T-helper 1 cell treated with Interleukin-12 subunit alpha and Interleukin-12 subunit beta and Interleukin-4 antibody, amounts not matched to agents 30 μg/mL and 1 μg/mL, for 36 hours (primary cell): ENCODE data around the gene GATB.
A peak's percentile ranks its signal among the peaks of the same experiment; 100 is the strongest.

Source experiments
- H3K27ac Mint-ChIP-seq: one replicate; pipeline ENCODE4 v1.8.0; 2021; ENCODE audit warnings: mild to moderate bottlenecking, mixed read lengths
- H3K27me3 Mint-ChIP-seq: one replicate; pipeline ENCODE4 v1.8.0; 2021; ENCODE audit warnings: low read depth, mixed read lengths
- H3K36me3 Mint-ChIP-seq: one replicate; pipeline ENCODE4 v1.8.0; 2021; ENCODE audit warnings: low read depth, mixed read lengths
- H3K4me1 Mint-ChIP-seq: one replicate; pipeline ENCODE4 v1.8.0; 2021; ENCODE audit warnings: low read depth, mixed read lengths
- H3K4me3 Mint-ChIP-seq: one replicate; pipeline ENCODE4 v1.8.0; 2021; ENCODE audit warnings: mild to moderate bottlenecking, moderate library complexity, mixed read lengths
- H3K9me3 Mint-ChIP-seq: one replicate; pipeline ENCODE4 v1.8.0; 2021; ENCODE audit warnings: mixed read lengths

The GATB gene

GRCh38 chr4:151673908-151674520 is 86.8 kb downstream of the GATB start:
- no peaks in the 10 kb centered on the region for H3K36me3 Mint-ChIP-seq
- no peaks in the 10 kb centered on the region for H3K9me3 Mint-ChIP-seq
- no peaks in the 10 kb centered on the region for H3K4me1 Mint-ChIP-seq
- H3K4me3 Mint-ChIP-seq = no peak overlapping the region
- H3K27ac Mint-ChIP-seq = no peak overlapping the region
- no peaks in the 10 kb centered on the region for H3K27me3 Mint-ChIP-seq

DNA sequence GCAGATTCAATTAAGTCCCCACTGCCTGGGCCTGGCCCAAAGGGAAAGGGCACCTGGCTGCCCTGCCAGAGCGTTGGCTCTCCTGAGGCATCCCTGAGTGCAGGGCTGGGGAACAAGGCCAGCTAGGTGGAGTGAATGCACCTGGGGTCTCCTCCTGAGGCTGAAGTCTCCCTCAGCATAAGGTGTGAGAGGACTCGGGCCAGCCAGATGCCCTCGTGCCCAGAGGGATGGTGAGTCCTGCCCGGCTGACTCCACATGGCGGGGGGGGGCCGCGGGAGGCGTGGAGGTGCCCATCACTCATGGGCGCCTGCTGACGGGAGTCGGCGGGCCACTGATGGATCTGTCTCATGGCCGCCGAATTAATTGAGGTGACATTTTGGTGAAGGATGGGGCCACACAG is 87.8 kb downstream of the GATB start:
- Mint-ChIP-seq H3K4me3 (no peak overlapping the region), H3K27ac (no peak overlapping the region)

DNA sequence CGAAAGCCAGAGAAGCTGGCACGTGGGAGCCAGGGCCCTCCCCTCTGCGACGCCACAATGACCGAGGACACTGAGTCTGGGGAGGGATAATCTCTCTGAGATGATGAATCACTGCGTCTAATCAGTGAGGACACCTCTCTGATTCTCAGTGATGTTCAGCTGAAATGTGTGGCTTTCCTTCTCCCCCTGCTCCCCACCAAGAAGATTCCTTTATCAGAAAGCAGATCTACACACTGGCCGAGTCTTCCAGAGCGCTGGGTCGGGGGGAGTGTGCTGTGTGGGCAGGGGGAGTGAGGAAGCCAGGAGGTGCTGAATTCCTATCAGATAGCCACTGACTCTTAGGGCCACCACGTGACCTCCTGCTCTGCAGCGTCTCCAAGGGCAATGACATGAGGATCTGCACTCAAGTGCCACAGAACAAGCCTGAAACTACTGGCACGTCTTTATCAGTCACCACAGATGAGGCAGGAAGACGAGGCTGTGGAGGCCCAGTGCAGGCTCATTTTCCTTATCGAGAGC is 89.2 kb downstream of the GATB start:
- no peak overlapping the region for H3K27ac Mint-ChIP-seq
- peaks cover 6% of the 10 kb centered on the region for H3K4me1 Mint-ChIP-seq
- no peaks in the 10 kb centered on the region for H3K9me3 Mint-ChIP-seq
- no peaks in the 10 kb centered on the region for H3K36me3 Mint-ChIP-seq
- no peak overlapping the region for H3K4me3 Mint-ChIP-seq
- H3K27me3 Mint-ChIP-seq = no peaks in the 10 kb centered on the region

More for the DNA sequence above, 87.8 kb downstream of the GATB start:
- Mint-ChIP-seq H3K9me3 (no peaks in the 10 kb centered on the region), H3K27me3 (no peaks in the 10 kb centered on the region), H3K4me1 (no peaks in the 10 kb centered on the region), H3K36me3 (no peaks in the 10 kb centered on the region)

DNA sequence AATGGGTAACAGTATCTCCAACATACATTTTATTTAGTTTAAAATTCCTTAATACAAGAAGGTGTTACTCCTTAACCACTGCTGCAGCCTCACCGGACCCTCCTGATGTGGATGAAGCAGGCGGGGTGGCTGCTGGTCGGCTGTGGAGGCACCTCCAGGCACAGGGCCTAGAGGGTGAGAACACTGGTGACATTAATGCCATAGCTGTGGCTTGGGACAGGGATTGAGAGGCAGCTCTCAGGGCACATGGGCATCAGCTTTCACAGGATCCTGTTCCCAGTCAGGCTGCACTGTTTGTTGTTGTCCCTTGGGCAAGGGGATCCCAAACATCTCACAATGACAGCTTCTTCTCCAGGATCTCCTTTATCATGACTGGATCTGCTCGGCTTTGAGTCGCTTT is 90.0 kb downstream of the GATB start:
- Mint-ChIP-seq H3K9me3 (no peaks in the 10 kb centered on the region), H3K4me1 (peaks cover 6% of the 10 kb centered on the region), H3K27ac (no peak overlapping the region), H3K4me3 (no peak overlapping the region), H3K36me3 (no peaks in the 10 kb centered on the region), H3K27me3 (no peaks in the 10 kb centered on the region)

- Mint-ChIP-seq H3K9me3 (no peaks in the 10 kb centered on the region), H3K36me3 (no peaks in the 10 kb centered on the region), H3K4me1 (peaks cover 6% of the 10 kb centered on the region), H3K27ac (no peak overlapping the region), H3K4me3 (no peak overlapping the region), H3K27me3 (no peaks in the 10 kb centered on the region)
These were observed 90.8 kb downstream of the GATB start for GRCh38 chr4:151669990-151670389.

- no peaks in the 10 kb centered on the region for H3K36me3 Mint-ChIP-seq
- no peaks in the 10 kb centered on the region for H3K27me3 Mint-ChIP-seq
- H3K4me3 Mint-ChIP-seq = no peak overlapping the region
- no peaks in the 10 kb centered on the region for H3K9me3 Mint-ChIP-seq
- no peak overlapping the region for H3K27ac Mint-ChIP-seq
- peaks cover 6% of the 10 kb centered on the region for H3K4me1 Mint-ChIP-seq
These were observed 92.0 kb downstream of the GATB start for GRCh38 chr4:151668689-151669402.

- no peaks in the 10 kb centered on the region for H3K9me3 Mint-ChIP-seq
- H3K4me1 Mint-ChIP-seq = peaks cover 6% of the 10 kb centered on the region
- H3K27ac Mint-ChIP-seq = no peak overlapping the region
- H3K4me3 Mint-ChIP-seq = no peak overlapping the region
- H3K27me3 Mint-ChIP-seq = no peaks in the 10 kb centered on the region
- H3K36me3 Mint-ChIP-seq = no peaks in the 10 kb centered on the region
These were observed 93.1 kb downstream of the GATB start for GRCh38 chr4:151667666-151668065.

DNA sequence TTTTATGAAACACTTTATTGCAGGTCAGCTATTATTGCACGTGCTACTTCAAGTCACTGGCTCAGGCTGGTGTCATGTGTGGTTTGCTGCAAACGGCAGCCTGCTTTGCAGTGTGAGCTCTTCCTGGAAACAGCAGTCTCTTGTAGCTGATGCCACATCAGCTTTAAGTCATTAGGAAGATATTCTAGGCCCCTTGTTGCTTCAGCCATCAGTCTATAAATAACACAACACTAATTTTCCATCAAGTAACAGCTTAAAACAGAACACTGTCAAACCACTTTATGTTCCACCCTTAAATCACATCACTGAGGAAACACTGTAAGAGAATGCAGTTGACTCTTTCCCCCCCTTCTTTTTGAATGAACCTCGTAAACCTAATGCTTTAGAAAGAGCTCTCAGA is 93.8 kb downstream of the GATB start:
- Mint-ChIP-seq H3K27ac (peak overlapping the region; percentile 47), H3K27me3 (no peaks in the 10 kb centered on the region), H3K4me3 (no peak overlapping the region), H3K9me3 (no peaks in the 10 kb centered on the region), H3K4me1 (peaks cover 6% of the 10 kb centered on the region), H3K36me3 (no peaks in the 10 kb centered on the region)

DNA sequence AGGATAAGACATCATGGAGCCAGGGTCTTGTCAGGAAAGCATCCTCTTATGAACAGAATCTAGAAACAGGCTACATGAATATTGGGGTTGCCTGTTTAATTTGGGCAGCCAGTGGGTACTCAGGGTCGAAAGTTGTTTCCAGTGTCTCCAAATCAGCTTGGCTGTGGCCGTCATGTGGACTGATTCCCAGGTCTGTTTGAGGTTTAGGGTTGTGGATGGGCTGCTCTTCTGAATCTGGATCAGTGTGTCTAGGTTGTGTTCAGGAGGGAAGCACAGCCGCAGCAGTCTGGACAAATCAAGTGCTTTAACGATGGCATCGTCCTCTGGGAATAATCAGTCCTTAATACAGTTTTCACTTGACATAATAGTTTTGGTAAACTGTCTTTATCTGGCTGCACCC is 94.3 kb downstream of the GATB start:
- Mint-ChIP-seq H3K27me3 (no peaks in the 10 kb centered on the region), H3K4me3 (no peak overlapping the region), H3K27ac (no peak overlapping the region), H3K36me3 (no peaks in the 10 kb centered on the region), H3K4me1 (peaks cover 6% of the 10 kb centered on the region), H3K9me3 (no peaks in the 10 kb centered on the region)

DNA sequence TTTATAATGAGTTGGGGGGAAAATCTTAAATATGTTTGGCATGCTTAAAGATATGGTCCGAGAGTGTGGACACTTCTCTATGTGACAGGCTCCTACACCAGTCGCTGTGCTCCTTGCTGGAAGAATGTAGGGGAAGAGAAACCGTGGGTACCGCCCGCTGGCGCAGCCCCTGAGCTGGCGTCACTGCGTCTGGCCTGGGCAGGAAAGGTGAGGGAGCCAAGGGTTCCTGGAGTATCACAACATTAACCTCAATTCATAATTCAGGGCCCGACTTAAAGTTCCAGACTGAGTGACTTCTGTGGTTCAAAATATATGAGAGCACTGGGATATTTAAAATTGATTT is 95.1 kb downstream of the GATB start:
- peaks cover 6% of the 10 kb centered on the region for H3K4me1 Mint-ChIP-seq
- H3K4me3 Mint-ChIP-seq = no peak overlapping the region
- H3K36me3 Mint-ChIP-seq = no peaks in the 10 kb centered on the region

DNA sequence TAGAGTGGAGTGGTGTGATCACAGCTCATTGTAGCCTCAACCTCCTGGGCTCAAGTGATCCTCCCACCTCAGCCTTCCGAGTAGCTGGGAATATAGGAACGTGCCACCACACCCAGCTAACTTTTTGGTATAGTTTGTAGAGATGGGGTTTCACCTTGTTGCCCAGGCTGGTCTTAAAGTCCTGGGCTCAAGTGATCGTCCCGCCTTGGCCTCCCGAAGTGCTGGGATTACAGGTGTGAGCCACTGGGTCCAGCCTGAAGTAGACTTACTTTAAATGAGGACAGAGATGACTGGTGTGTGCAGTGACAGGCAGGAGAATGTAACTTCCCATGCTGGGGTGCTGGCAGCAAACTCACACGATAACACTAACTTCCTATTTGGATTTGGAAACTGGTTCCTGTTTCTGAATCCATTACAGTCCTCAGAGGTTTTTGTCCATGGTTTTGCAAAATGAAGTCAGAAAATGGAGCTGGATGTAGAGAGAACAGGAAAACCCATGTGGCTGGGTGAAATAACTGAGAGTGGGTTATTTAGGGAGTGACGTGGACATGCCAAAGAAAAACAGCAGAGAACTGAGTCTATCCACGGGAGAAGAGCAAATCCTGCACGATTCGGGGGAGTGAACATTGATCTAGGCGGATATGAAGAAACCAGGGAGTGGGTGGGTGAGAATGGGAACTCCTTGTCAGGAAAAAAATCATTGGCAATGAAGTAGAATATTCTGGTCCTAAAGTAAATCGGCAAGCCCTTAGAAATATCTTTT is 95.6 kb downstream of the GATB start:
- H3K36me3 Mint-ChIP-seq = no peaks in the 10 kb centered on the region
- no peaks in the 10 kb centered on the region for H3K9me3 Mint-ChIP-seq
- no peaks in the 10 kb centered on the region for H3K27me3 Mint-ChIP-seq
- H3K4me3 Mint-ChIP-seq = no peak overlapping the region
- no peak overlapping the region for H3K27ac Mint-ChIP-seq
- peaks cover 9% of the 10 kb centered on the region for H3K4me1 Mint-ChIP-seq

More for the DNA sequence above, 95.1 kb downstream of the GATB start:
- Mint-ChIP-seq H3K9me3 (no peaks in the 10 kb centered on the region), H3K27me3 (no peaks in the 10 kb centered on the region), H3K27ac (no peak overlapping the region)

GRCh38 chr4:151664289-151664688 is 96.5 kb downstream of the GATB start:
- H3K4me3 Mint-ChIP-seq = no peak overlapping the region
- H3K4me1 Mint-ChIP-seq = peaks cover 16% of the 10 kb centered on the region
- H3K9me3 Mint-ChIP-seq = no peaks in the 10 kb centered on the region
- no peaks in the 10 kb centered on the region for H3K27me3 Mint-ChIP-seq
- H3K27ac Mint-ChIP-seq = peak overlapping the region; percentile 32
- no peaks in the 10 kb centered on the region for H3K36me3 Mint-ChIP-seq

DNA sequence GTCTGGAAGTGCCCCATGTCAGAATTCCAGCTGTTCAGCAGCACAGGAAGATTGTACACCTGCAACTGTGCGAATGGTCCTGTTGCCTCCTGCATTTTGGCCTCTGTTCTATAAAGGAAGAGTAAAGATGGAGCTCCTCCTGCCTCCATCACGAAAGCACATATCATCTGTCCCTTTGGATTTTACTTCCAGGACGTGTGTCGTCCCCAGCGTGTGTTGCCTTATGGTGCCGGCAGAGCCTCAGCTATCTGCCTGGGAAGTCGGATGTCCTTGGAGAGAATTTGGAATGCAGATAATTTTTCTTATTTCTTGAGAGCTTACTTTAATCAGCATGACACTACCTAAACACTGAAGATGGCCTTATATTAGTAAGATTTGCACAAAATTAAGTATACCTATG is 97.7 kb downstream of the GATB start:
- Mint-ChIP-seq H3K27me3 (no peaks in the 10 kb centered on the region), H3K9me3 (no peaks in the 10 kb centered on the region), H3K4me1 (peaks cover 22% of the 10 kb centered on the region), H3K27ac (no peak overlapping the region), H3K36me3 (no peaks in the 10 kb centered on the region), H3K4me3 (no peak overlapping the region)

GRCh38 chr4:151661873-151662272 is 98.9 kb downstream of the GATB start:
- Mint-ChIP-seq H3K27ac (no peak overlapping the region), H3K36me3 (peaks cover 1% of the 10 kb centered on the region), H3K4me1 (peaks cover 22% of the 10 kb centered on the region), H3K4me3 (no peak overlapping the region), H3K9me3 (no peaks in the 10 kb centered on the region), H3K27me3 (no peaks in the 10 kb centered on the region)

GRCh38 chr4:151660676-151661075 is 100.1 kb downstream of the GATB start:
- Mint-ChIP-seq H3K36me3 (peaks cover 1% of the 10 kb centered on the region), H3K27ac (no peak overlapping the region), H3K4me3 (no peak overlapping the region), H3K27me3 (no peaks in the 10 kb centered on the region), H3K9me3 (no peaks in the 10 kb centered on the region), H3K4me1 (peaks cover 19% of the 10 kb centered on the region)
